DOHH2 (cell line): ENCODE measurements around the gene JOSD1.

ENCODE experiments used
- H3F3A ChIP-seq: fragments of 200-600 bp; sonication (generic), shearing (Covaris generic); 2 replicates; pipeline ENCODE4 v1.6.0; 2016; ENCODE audit warnings: antibody characterized with exemption, mild to moderate bottlenecking; ENCODE audit not compliant: control insufficient read depth, insufficient read depth
- H3K27ac ChIP-seq: fragments of 200-600 bp; sonication (generic); 2 replicates; pipeline ENCODE4 v1.5.1; 2014; ENCODE audit warnings: low read depth, mild to moderate bottlenecking, low read length, moderate library complexity
- H3K27me3 ChIP-seq: fragments of 200-600 bp; sonication (generic); 2 replicates; pipeline ENCODE4 v1.6.1; 2014; ENCODE audit warnings: mild to moderate bottlenecking, low read length, mixed read lengths; ENCODE audit not compliant: control insufficient read depth
- H3K36me3 ChIP-seq: fragments of 200-600 bp; sonication (generic); 2 replicates; pipeline ENCODE4 v1.6.1; 2014; ENCODE audit warnings: mild to moderate bottlenecking, low read length, moderate library complexity, mixed read lengths; ENCODE audit not compliant: control insufficient read depth
- H3K4me1 ChIP-seq: fragments of 200-600 bp; sonication (generic); 2 replicates; pipeline ENCODE4 v1.6.1; 2014; ENCODE audit warnings: mild to moderate bottlenecking, low read length, mixed read lengths; ENCODE audit not compliant: control insufficient read depth
- H3K4me2 ChIP-seq: fragments of 200-600 bp; sonication (generic); 2 replicates; pipeline ENCODE4 v1.6.0; 2014; ENCODE audit warnings: mild to moderate bottlenecking, low read length, moderate library complexity
- H3K4me3 ChIP-seq: fragments of 200-600 bp; sonication (generic); 2 replicates; pipeline ENCODE4 v1.5.1; 2014; ENCODE audit warnings: mild to moderate bottlenecking, low read length, mixed read lengths
- H3K79me2 ChIP-seq: fragments of 200-600 bp; sonication (generic); 2 replicates; pipeline ENCODE4 v1.6.1; 2014; ENCODE audit warnings: mild to moderate bottlenecking, low read length, mixed read lengths; ENCODE audit not compliant: control insufficient read depth
- H3K9me2 ChIP-seq: fragments of 200-600 bp; sonication (generic); replicated peaks from 2 replicates; pipeline ENCODE4 v1.6.1; 2014; ENCODE audit warnings: mild to moderate bottlenecking, low read length, mixed read lengths; ENCODE audit not compliant: control insufficient read depth
- H3K9me3 ChIP-seq: fragments of 200-600 bp; sonication (generic); 2 replicates; pipeline ENCODE4 v1.6.1; 2014; ENCODE audit warnings: antibody characterized with exemption, low read length, mixed read lengths; ENCODE audit not compliant: control insufficient read depth, insufficient read depth
- H4K20me1 ChIP-seq: fragments of 200-600 bp; sonication (generic); 2 replicates; pipeline ENCODE4 v1.6.0; 2014; ENCODE audit warnings: low read depth, mild to moderate bottlenecking, antibody characterized with exemption, low read length, moderate library complexity; ENCODE audit not compliant: control insufficient read depth, insufficient read depth
- EZH2phosphoT487 ChIP-seq: fragments of 200-600 bp; sonication (generic); IDR thresholded peaks from 2 replicates; pipeline ENCODE4 v1.6.1; 2017; ENCODE audit warnings: borderline replicate concordance, mild to moderate bottlenecking, antibody characterized with exemption, low read length, moderate library complexity, mixed read lengths
- TF ChIP-seq, protein P1 (sequence below): fragments of 200-600 bp; sonication (generic); IDR thresholded peaks from one replicate; pipeline ENCODE4 v1.5.1; 2014; ENCODE audit warnings: antibody characterized with exemption, mild to moderate bottlenecking, low read depth, low read length; ENCODE audit not compliant: poor library complexity, severe bottlenecking

The JOSD1 gene

DNA sequence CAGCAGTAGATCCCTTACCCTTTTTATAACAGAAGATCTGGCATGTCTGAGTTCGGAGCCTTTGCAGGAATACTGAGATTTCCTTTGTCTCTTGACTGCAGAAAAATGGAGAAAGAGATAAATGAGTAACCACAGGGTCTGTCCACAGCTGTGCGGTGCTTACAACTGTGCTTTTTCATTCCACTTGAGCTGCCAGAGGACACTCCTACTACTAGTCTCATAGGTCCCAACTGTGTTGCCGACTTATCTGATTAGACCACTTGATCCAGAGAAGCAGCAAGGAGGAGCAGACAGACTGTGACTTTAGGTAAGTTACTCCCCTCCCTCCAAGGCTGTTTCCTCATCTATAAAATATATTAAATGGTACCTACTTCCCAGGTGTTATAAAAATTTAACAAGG, 62.0 kb downstream of the JOSD1 start:
- Histone ChIP-seq H3K27me3 (no peaks in the 10 kb centered on the region), H3K9me2 (no peaks in the 10 kb centered on the region), H3K4me1 (no peaks in the 10 kb centered on the region), H3K79me2 (no peaks in the 10 kb centered on the region), H3K36me3 (no peaks in the 10 kb centered on the region), H3F3A (no peaks in the 10 kb centered on the region), H3K27ac (no peak overlapping the region), H3K4me3 (no peak overlapping the region), H3K4me2 (no peak overlapping the region), H3K9me3 (no peaks in the 10 kb centered on the region), H4K20me1 (no peaks in the 10 kb centered on the region)
- TF ChIP-seq EZH2phosphoT487 = no peak
- TF ChIP-seq, protein P1, sequence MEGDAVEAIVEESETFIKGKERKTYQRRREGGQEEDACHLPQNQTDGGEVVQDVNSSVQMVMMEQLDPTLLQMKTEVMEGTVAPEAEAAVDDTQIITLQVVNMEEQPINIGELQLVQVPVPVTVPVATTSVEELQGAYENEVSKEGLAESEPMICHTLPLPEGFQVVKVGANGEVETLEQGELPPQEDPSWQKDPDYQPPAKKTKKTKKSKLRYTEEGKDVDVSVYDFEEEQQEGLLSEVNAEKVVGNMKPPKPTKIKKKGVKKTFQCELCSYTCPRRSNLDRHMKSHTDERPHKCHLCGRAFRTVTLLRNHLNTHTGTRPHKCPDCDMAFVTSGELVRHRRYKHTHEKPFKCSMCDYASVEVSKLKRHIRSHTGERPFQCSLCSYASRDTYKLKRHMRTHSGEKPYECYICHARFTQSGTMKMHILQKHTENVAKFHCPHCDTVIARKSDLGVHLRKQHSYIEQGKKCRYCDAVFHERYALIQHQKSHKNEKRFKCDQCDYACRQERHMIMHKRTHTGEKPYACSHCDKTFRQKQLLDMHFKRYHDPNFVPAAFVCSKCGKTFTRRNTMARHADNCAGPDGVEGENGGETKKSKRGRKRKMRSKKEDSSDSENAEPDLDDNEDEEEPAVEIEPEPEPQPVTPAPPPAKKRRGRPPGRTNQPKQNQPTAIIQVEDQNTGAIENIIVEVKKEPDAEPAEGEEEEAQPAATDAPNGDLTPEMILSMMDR = no peak

DNA sequence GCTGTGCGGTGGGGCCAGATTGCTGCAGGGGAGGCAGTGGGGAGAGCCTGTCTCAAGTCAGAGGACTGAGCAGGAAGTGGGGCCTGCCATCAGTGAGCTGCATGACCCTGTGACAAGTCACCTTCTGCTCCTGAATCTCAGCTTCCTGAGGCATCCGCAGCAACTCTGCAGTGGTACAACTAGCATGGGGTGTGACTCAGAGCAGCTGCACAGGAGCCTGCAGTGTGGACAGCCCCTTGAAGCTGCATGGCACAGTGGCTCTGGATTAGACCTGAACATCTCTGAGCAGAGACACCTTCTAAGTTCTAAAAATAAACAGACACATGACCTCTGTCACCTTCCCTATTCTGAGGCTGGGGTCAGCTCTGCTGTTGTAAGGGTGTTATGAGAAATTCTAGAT, 62.5 kb downstream of the JOSD1 start:
- no peak overlapping the region for H3K4me2 ChIP-seq
- H4K20me1 ChIP-seq = no peaks in the 10 kb centered on the region
- H3K27me3 ChIP-seq = no peaks in the 10 kb centered on the region
- no peaks in the 10 kb centered on the region for H3K9me2 ChIP-seq
- H3K4me1 ChIP-seq = no peaks in the 10 kb centered on the region
- H3K9me3 ChIP-seq = no peaks in the 10 kb centered on the region
- no peaks in the 10 kb centered on the region for H3K79me2 ChIP-seq
- H3F3A ChIP-seq = no peaks in the 10 kb centered on the region
- TF ChIP-seq, protein P1 = no peak
- no peaks in the 10 kb centered on the region for H3K36me3 ChIP-seq
- H3K27ac ChIP-seq = no peak overlapping the region
- no peak overlapping the region for H3K4me3 ChIP-seq
